CD4-positive, alpha-beta memory T cell (primary cell): Measurements from ENCODE around the gene STK32C. TPM values are rescaled to one million over a fixed set of nuclear protein-coding genes. Genes with fewer than 3 reads are reported as not detected.

ENCODE experiments used
- CTCF ChIA-PET: fragments of 350-600 bp; sonication (Branson Sonifier 250); formaldehyde crosslinking; loops from one replicate; lab custom pipeline; 2021; ENCODE audit warnings: inconsistent platforms; ENCODE audit not compliant: partially characterized antibody; lab: Charles Lee
- POLR2A ChIA-PET: fragments of 350-600 bp; sonication (Branson Sonifier 250); formaldehyde crosslinking; loops from one replicate; lab custom pipeline; 2021; ENCODE audit not compliant: partially characterized antibody; lab: Charles Lee
- DNase-seq, 5 donors: peaks; one replicate each; pipeline versions ENCODE4 v3.0.0 to v3.0.0-alpha.2; 2020 to 2022; ENCODE audit warnings: mixed read lengths in 1 of 5
- H3K27ac ChIP-seq: one replicate; pipeline ENCODE4 v1.7.0; 2013; ENCODE audit warnings: low read depth, low read length
- H3K27me3 ChIP-seq: 2 replicates; pipeline ENCODE4 v1.7.0; 2013; ENCODE audit warnings: mild to moderate bottlenecking, low read length, moderate library complexity; ENCODE audit not compliant: insufficient read depth
- H3K36me3 ChIP-seq: 2 replicates; pipeline ENCODE4 v1.7.0; 2013; ENCODE audit warnings: mild to moderate bottlenecking, low read length, moderate library complexity; ENCODE audit not compliant: insufficient read depth
- H3K4me1 ChIP-seq: 2 replicates; pipeline ENCODE4 v1.7.0; 2013; ENCODE audit warnings: mild to moderate bottlenecking, low read length, moderate library complexity; ENCODE audit not compliant: insufficient read depth
- H3K4me3 ChIP-seq, 2 donors: one replicate each; pipeline ENCODE4 v1.7.0; 2013; ENCODE audit warnings: low read length in 2 of 2, mild to moderate bottlenecking in 1 of 2
- H3K9me3 ChIP-seq, 2 donors: one replicate each; pipeline ENCODE4 v1.7.0; 2013; ENCODE audit warnings: low read length in 2 of 2, control low read depth in 1 of 2; ENCODE audit not compliant: control insufficient read depth in 1 of 2
- H3K27ac Mint-ChIP-seq, 7 donors: one replicate each; pipeline ENCODE4 v1.8.0; 2020 to 2021; ENCODE audit warnings: mixed read lengths in 7 of 7, mild to moderate bottlenecking in 6 of 7, inconsistent platforms in 3 of 7, moderate library complexity in 3 of 7
- H3K27me3 Mint-ChIP-seq, 2 donors: one replicate each; pipeline ENCODE4 v1.8.0; 2020 to 2021; ENCODE audit warnings: mixed read lengths in 2 of 2
- H3K36me3 Mint-ChIP-seq, 2 donors: one replicate each; pipeline ENCODE4 v1.8.0; 2020 to 2021; ENCODE audit warnings: mixed read lengths in 2 of 2, inconsistent platforms in 1 of 2, mild to moderate bottlenecking in 1 of 2
- H3K4me1 Mint-ChIP-seq, 4 donors: one replicate each; pipeline ENCODE4 v1.8.0; 2020 to 2021; ENCODE audit warnings: mixed read lengths in 4 of 4, mild to moderate bottlenecking in 1 of 4
- H3K4me3 Mint-ChIP-seq, 8 donors: one replicate each; pipeline ENCODE4 v1.8.0; 2020 to 2021; ENCODE audit warnings: mixed read lengths in 8 of 8, mild to moderate bottlenecking in 7 of 8, moderate library complexity in 6 of 8, inconsistent platforms in 3 of 8
- H3K9me3 Mint-ChIP-seq, 8 donors: one replicate each; pipeline ENCODE4 v1.8.0; 2020 to 2021; ENCODE audit warnings: mixed read lengths in 8 of 8, mild to moderate bottlenecking in 5 of 8, inconsistent platforms in 3 of 8, moderate library complexity in 1 of 8
- intact Hi-C: fragments of 100-400 bp; cut with micrococcal nuclease; formaldehyde crosslinking; loops from one replicate; pipeline ENCODE4 v1.15.1; 2023
- polyA plus RNA-seq, 2 donors: library from polyadenylated mRNA; unstranded; fragments of 300-500 nt; fragmentation: Illumina TruSeq; gene quantifications; one replicate each; pipeline ENCODE4 v1.2.3, GENCODE V29; 2021
- total RNA-seq, 2 experiments: library from RNA; stranded (reverse); gene quantifications; one replicate each; pipeline ENCODE4 v1.2.3, GENCODE V29; 2021

The STK32C gene
- total and polyA plus RNA-seq, 4 experiments from 2014 or later = 7.5 to 14.7 (median 10.6) TPM

GRCh38 chr10:132291826-132292225 lies 15.9 kb downstream of the STK32C start:
- no peaks in the 10 kb centered on the region for H3K27me3 Mint-ChIP-seq
- DNase-seq = no peak
- CTCF ChIA-PET = no interaction called here
- no peaks in the 10 kb centered on the region for H3K36me3 Mint-ChIP-seq
- Histone ChIP-seq H3K27me3 (no peaks in the 10 kb centered on the region), H3K4me1 (no peaks in the 10 kb centered on the region), H3K4me3 (no peak overlapping the region), H3K36me3 (no peaks in the 10 kb centered on the region), H3K27ac (no peak overlapping the region), H3K9me3 (no peaks in the 10 kb centered on the region)
- POLR2A ChIA-PET = no interaction called here
- no peak overlapping the region for H3K27ac Mint-ChIP-seq
- H3K9me3 Mint-ChIP-seq = peaks cover 0 to 7% (median 0%) of the 10 kb centered on the region in 8 donors
- intact Hi-C loops = no loop called here
- H3K4me3 Mint-ChIP-seq = no peak overlapping the region
- H3K4me1 Mint-ChIP-seq = peaks cover 2 to 5% (median 3%) of the 10 kb centered on the region in 4 donors

GRCh38 chr10:132290631-132291030 lies 17.1 kb downstream of the STK32C start:
- Mint-ChIP-seq H3K36me3 (no peaks in the 10 kb centered on the region), H3K9me3 (peaks cover 0 to 7% (median 0%) of the 10 kb centered on the region in 8 donors), H3K4me1 (peaks cover 2 to 5% (median 3%) of the 10 kb centered on the region in 4 donors), H3K27me3 (no peaks in the 10 kb centered on the region), H3K27ac (no peak overlapping the region), H3K4me3 (no peak overlapping the region)
- CTCF ChIA-PET = no interaction called here
- H3K27ac ChIP-seq = no peak overlapping the region
- H3K36me3 ChIP-seq = no peaks in the 10 kb centered on the region
- H3K27me3 ChIP-seq = no peaks in the 10 kb centered on the region
- no peak overlapping the region for H3K4me3 ChIP-seq
- no peaks in the 10 kb centered on the region for H3K4me1 ChIP-seq
- POLR2A ChIA-PET = no interaction called here
- H3K9me3 ChIP-seq = no peaks in the 10 kb centered on the region
- intact Hi-C loops = no loop called here
- no peak for DNase-seq

- Histone ChIP-seq H3K27ac (no peak overlapping the region), H3K9me3 (no peaks in the 10 kb centered on the region), H3K4me1 (no peaks in the 10 kb centered on the region), H3K27me3 (no peaks in the 10 kb centered on the region), H3K4me3 (no peak overlapping the region), H3K36me3 (no peaks in the 10 kb centered on the region)
- intact Hi-C loops = no loop called here
- Mint-ChIP-seq H3K4me3 (no peak overlapping the region), H3K27ac (no peak overlapping the region), H3K4me1 (peaks cover 0 to 5% (median 4%) of the 10 kb centered on the region in 4 donors), H3K9me3 (peaks cover 0 to 7% (median 0%) of the 10 kb centered on the region in 8 donors), H3K36me3 (no peaks in the 10 kb centered on the region), H3K27me3 (no peaks in the 10 kb centered on the region)
- ChIA-PET CTCF (no interaction called here), POLR2A (no interaction called here)
- no peak for DNase-seq
Measured at GRCh38 chr10:132289439-132289838, 18.3 kb downstream of the STK32C start.

- Mint-ChIP-seq H3K4me3 (no peak overlapping the region), H3K36me3 (no peaks in the 10 kb centered on the region), H3K4me1 (peaks cover 2 to 8% (median 7%) of the 10 kb centered on the region in 4 donors), H3K9me3 (peaks cover 0 to 5% (median 0%) of the 10 kb centered on the region in 8 donors), H3K27ac (no peak overlapping the region), H3K27me3 (no peaks in the 10 kb centered on the region)
- Histone ChIP-seq H3K4me3 (no peak overlapping the region), H3K9me3 (no peaks in the 10 kb centered on the region), H3K36me3 (no peaks in the 10 kb centered on the region), H3K27me3 (no peaks in the 10 kb centered on the region), H3K27ac (no peak overlapping the region), H3K4me1 (no peaks in the 10 kb centered on the region)
- ChIA-PET POLR2A (interaction anchor here (0.6 kb wide), 1 partner anchor 51 kb away, joined by 3 read pairs; no protein-coding TSS in a partner anchor), CTCF (no interaction called here)
- no peak for DNase-seq
- intact Hi-C loops = no loop called here
Measured at GRCh38 chr10:132283604-132284382, 24.0 kb downstream of the STK32C start.

GRCh38 chr10:132282667-132283603 lies 24.8 kb downstream of the STK32C start:
- Mint-ChIP-seq H3K27ac (no peak overlapping the region), H3K9me3 (peaks cover 0 to 2% (median 0%) of the 10 kb centered on the region in 8 donors), H3K4me3 (no peak overlapping the region), H3K4me1 (peaks cover 2 to 8% (median 7%) of the 10 kb centered on the region in 4 donors), H3K27me3 (no peaks in the 10 kb centered on the region), H3K36me3 (no peaks in the 10 kb centered on the region)
- no peak overlapping the region for H3K27ac ChIP-seq
- DNase-seq = no peak
- no peaks in the 10 kb centered on the region for H3K36me3 ChIP-seq
- no peaks in the 10 kb centered on the region for H3K4me1 ChIP-seq
- POLR2A ChIA-PET = interaction anchor here (0.6 kb wide), 1 partner anchor 51 kb away, joined by 3 read pairs; no protein-coding TSS in a partner anchor
- no peak overlapping the region for H3K4me3 ChIP-seq
- CTCF ChIA-PET = no interaction called here
- intact Hi-C loops = no loop called here
- no peaks in the 10 kb centered on the region for H3K9me3 ChIP-seq
- H3K27me3 ChIP-seq = no peaks in the 10 kb centered on the region

GRCh38 chr10:132281915-132282666 lies 25.7 kb downstream of the STK32C start:
- H3K27me3 ChIP-seq = no peaks in the 10 kb centered on the region
- H3K4me3 ChIP-seq = no peak overlapping the region
- H3K9me3 Mint-ChIP-seq = peaks cover 0 to 2% (median 0%) of the 10 kb centered on the region in 8 donors
- ChIA-PET CTCF (no interaction called here), POLR2A (no interaction called here)
- H3K4me1 Mint-ChIP-seq = peaks cover 2 to 8% (median 7%) of the 10 kb centered on the region in 4 donors
- intact Hi-C loops = no loop called here
- H3K27me3 Mint-ChIP-seq = no peaks in the 10 kb centered on the region
- no peaks in the 10 kb centered on the region for H3K36me3 Mint-ChIP-seq
- no peak for DNase-seq
- H3K27ac Mint-ChIP-seq = peak overlapping the region in 1 of 7 donors; percentile 48
- no peak overlapping the region for H3K27ac ChIP-seq
- no peak overlapping the region for H3K4me3 Mint-ChIP-seq
- no peaks in the 10 kb centered on the region for H3K4me1 ChIP-seq
- no peaks in the 10 kb centered on the region for H3K9me3 ChIP-seq
- H3K36me3 ChIP-seq = no peaks in the 10 kb centered on the region
